ENCODE measurements around the gene KERA.

Gene KERA

DNA sequence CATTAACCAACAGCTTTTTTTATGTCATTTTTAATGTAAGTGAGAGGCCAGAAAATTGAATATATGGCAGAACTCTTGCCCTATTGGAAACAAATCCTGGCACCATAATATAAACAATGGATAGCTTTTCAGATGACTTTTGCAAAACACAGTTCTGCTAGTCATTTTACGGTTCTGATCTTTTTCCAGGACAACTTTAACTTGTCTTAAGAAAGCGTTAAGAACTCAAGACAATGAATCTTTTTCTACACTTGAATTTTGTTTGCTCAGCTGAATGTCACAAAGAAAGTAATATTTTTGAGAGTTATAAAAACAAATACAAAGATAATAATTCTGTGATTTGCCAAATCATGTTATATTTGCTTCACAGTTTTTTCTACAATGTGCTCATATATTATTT lies 13.2 kb downstream of the KERA start:
- Histone ChIP-seq H3K9me3 (ENCODE audit: control insufficient read depth, insufficient read depth, low read depth, low read length) (no peaks in the 10 kb centered on the region), H3K36me3 (ENCODE audit: control insufficient read depth in 2 of 2, insufficient read depth in 1 of 2, low read length in 2 of 2) (no peaks in the 10 kb centered on the region), H3K27ac (ENCODE audit: extremely low read depth, low read depth, low read length) (no peak overlapping the region), H3K4me1 (ENCODE audit: control insufficient read depth, insufficient read depth, low read length) (no peaks in the 10 kb centered on the region), H3K4me3 (ENCODE audit: low read depth, low read length) (no peak overlapping the region)
- ChIA-PET CTCF (no interaction called here), POLR2A (no interaction called here)
- TF ChIP-seq IKZF3 (tag by site-specific recombination; IDR thresholded peaks at IDR 0.05) (no peak), ZNF623 (tag by site-specific recombination; IDR thresholded peaks at IDR 0.05) (no peak), EGR2 (tag by site-specific recombination; IDR thresholded peaks at IDR 0.05; ENCODE audit: low read depth) (no peak), ZNF202 (tag by site-specific recombination; IDR thresholded peaks at IDR 0.05; ENCODE audit: borderline replicate concordance) (no peak), ZNF138 (tag by site-specific recombination; IDR thresholded peaks at IDR 0.05; ENCODE audit: borderline replicate concordance) (no peak), ZNF777 (tag by site-specific recombination; IDR thresholded peaks at IDR 0.05; ENCODE audit: borderline replicate concordance) (no peak), ZNF16 (tag by site-specific recombination; IDR thresholded peaks at IDR 0.05; ENCODE audit: low read depth) (no peak)

DNA sequence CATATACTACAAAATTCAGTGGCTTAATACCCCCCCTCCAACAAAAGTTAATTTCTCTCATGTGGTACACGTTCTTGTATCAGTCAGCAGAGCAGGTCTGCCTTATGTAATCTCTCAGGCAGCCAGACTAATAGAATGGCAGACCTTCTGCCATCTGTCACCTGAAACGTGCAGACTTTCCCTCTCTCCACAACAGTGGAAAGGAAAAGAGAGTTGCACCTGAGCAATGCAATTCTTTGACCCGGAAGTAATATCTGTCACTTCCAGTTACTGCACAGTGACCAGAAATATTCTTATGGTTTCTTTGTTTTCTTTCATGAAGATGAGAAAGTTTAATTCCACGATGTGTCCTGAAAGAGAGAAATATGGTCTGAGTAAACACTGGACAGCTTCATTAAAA lies 14.4 kb downstream of the KERA start:
- Histone ChIP-seq H3K4me1 (ENCODE audit: control insufficient read depth, insufficient read depth, low read length) (no peaks in the 10 kb centered on the region), H3K27ac (ENCODE audit: extremely low read depth, low read depth, low read length) (no peak overlapping the region), H3K36me3 (ENCODE audit: control insufficient read depth in 2 of 2, insufficient read depth in 1 of 2, low read length in 2 of 2) (no peaks in the 10 kb centered on the region), H3K9me3 (ENCODE audit: control insufficient read depth, insufficient read depth, low read depth, low read length) (no peaks in the 10 kb centered on the region), H3K4me3 (ENCODE audit: low read depth, low read length) (no peak overlapping the region)
- TF ChIP-seq ZNF202 (tag by site-specific recombination; IDR thresholded peaks at IDR 0.05; ENCODE audit: borderline replicate concordance), result no peak
- TF ChIP-seq, protein P1, sequence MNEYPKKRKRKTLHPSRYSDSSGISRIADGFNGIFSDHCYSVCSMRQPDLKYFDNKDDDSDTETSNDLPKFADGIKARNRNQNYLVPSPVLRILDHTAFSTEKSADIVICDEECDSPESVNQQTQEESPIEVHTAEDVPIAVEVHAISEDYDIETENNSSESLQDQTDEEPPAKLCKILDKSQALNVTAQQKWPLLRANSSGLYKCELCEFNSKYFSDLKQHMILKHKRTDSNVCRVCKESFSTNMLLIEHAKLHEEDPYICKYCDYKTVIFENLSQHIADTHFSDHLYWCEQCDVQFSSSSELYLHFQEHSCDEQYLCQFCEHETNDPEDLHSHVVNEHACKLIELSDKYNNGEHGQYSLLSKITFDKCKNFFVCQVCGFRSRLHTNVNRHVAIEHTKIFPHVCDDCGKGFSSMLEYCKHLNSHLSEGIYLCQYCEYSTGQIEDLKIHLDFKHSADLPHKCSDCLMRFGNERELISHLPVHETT (tag by site-specific recombination; IDR thresholded peaks at IDR 0.05), result no peak
- TF ChIP-seq ZNF433 (tag by site-specific recombination; IDR thresholded peaks at IDR 0.05; ENCODE audit: low read depth), result no peak
- TF ChIP-seq ZNF350 (tag by site-specific recombination; IDR thresholded peaks at IDR 0.05), result no peak
- TF ChIP-seq ZNF747 (tag by site-specific recombination; IDR thresholded peaks at IDR 0.05), result no peak
- CTCF ChIA-PET, result interaction anchor here (0.5 kb wide), 1 partner anchor 233 kb away, joined by 3 read pairs; no protein-coding TSS in a partner anchor
- POLR2A ChIA-PET, result no interaction called here

DNA sequence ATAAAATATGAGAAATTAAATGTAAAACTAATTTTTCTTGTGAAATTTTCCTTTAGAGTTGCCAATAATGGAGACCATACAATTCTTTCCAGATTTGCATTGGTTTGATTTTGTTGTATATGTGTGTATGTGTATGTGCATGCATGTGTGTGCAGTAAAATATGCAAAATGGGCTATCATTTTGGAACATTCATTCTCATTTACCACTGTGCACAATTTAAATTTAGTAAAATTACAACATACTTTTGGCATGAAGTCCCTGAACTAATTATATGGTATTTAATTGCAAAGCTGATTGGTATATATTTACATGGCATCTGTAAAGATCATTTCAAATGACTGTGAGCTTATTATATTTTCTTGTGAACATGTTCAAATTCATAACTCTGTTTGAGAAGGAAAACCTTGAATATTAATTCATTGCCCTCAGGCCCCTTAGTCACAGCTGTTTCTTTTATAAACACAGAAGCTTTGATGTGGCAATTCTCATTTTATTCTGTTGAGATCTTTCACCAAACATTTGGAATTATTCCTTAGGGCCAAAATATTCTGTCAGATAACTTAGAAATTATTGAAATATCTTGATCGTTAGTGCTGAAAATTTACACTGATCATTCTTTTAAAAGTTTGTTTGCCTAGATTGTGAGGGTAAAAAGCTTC lies 17.6 kb downstream of the KERA start:
- H3K9me3 ChIP-seq (ENCODE audit: control insufficient read depth, insufficient read depth, low read depth, low read length), result no peaks in the 10 kb centered on the region
- ChIA-PET CTCF (no interaction called here), POLR2A (no interaction called here)
- no peak overlapping the region for H3K4me3 ChIP-seq (ENCODE audit: low read depth, low read length)
- TF ChIP-seq ZNF19 (tag by site-specific recombination; IDR thresholded peaks at IDR 0.05; ENCODE audit: low read depth) (no peak), ZNF138 (tag by site-specific recombination; IDR thresholded peaks at IDR 0.05; ENCODE audit: borderline replicate concordance) (no peak), ZNF391 (tag by site-specific recombination; IDR thresholded peaks at IDR 0.05; ENCODE audit: borderline replicate concordance, low read depth) (no peak), ZNF335 (tag by site-specific recombination; conservative IDR thresholded peaks at IDR 0.05) (no peak), ZNF354C (tag by site-specific recombination; IDR thresholded peaks at IDR 0.05; ENCODE audit: borderline replicate concordance, low read depth) (no peak), ZFHX2 (tag by site-specific recombination; conservative IDR thresholded peaks at IDR 0.05) (no peak)
- TF ChIP-seq, protein P2, sequence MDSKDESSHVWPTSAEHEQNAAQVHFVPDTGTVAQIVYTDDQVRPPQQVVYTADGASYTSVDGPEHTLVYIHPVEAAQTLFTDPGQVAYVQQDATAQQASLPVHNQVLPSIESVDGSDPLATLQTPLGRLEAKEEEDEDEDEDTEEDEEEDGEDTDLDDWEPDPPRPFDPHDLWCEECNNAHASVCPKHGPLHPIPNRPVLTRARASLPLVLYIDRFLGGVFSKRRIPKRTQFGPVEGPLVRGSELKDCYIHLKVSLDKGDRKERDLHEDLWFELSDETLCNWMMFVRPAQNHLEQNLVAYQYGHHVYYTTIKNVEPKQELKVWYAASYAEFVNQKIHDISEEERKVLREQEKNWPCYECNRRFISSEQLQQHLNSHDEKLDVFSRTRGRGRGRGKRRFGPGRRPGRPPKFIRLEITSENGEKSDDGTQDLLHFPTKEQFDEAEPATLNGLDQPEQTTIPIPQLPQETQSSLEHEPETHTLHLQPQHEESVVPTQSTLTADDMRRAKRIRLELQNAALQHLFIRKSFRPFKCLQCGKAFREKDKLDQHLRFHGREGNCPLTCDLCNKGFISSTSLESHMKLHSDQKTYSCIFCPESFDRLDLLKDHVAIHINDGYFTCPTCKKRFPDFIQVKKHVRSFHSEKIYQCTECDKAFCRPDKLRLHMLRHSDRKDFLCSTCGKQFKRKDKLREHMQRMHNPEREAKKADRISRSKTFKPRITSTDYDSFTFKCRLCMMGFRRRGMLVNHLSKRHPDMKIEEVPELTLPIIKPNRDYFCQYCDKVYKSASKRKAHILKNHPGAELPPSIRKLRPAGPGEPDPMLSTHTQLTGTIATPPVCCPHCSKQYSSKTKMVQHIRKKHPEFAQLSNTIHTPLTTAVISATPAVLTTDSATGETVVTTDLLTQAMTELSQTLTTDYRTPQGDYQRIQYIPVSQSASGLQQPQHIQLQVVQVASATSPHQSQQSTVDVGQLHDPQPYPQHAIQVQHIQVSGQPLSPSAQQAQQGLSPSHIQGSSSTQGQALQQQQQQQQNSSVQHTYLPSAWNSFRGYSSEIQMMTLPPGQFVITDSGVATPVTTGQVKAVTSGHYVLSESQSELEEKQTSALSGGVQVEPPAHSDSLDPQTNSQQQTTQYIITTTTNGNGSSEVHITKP (tag by site-specific recombination; IDR thresholded peaks at IDR 0.05), result no peak
- TF ChIP-seq, protein P3, sequence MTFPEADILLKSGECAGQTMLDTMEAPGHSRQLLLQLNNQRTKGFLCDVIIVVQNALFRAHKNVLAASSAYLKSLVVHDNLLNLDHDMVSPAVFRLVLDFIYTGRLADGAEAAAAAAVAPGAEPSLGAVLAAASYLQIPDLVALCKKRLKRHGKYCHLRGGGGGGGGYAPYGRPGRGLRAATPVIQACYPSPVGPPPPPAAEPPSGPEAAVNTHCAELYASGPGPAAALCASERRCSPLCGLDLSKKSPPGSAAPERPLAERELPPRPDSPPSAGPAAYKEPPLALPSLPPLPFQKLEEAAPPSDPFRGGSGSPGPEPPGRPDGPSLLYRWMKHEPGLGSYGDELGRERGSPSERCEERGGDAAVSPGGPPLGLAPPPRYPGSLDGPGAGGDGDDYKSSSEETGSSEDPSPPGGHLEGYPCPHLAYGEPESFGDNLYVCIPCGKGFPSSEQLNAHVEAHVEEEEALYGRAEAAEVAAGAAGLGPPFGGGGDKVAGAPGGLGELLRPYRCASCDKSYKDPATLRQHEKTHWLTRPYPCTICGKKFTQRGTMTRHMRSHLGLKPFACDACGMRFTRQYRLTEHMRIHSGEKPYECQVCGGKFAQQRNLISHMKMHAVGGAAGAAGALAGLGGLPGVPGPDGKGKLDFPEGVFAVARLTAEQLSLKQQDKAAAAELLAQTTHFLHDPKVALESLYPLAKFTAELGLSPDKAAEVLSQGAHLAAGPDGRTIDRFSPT (tag by site-specific recombination; IDR thresholded peaks at IDR 0.05), result no peak
- TF ChIP-seq, protein P4, sequence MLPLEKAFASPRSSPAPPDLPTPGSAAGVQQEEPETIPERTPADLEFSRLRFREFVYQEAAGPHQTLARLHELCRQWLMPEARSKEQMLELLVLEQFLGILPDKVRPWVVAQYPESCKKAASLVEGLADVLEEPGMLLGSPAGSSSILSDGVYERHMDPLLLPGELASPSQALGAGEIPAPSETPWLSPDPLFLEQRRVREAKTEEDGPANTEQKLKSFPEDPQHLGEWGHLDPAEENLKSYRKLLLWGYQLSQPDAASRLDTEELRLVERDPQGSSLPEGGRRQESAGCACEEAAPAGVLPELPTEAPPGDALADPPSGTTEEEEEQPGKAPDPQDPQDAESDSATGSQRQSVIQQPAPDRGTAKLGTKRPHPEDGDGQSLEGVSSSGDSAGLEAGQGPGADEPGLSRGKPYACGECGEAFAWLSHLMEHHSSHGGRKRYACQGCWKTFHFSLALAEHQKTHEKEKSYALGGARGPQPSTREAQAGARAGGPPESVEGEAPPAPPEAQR (tag by site-specific recombination; IDR thresholded peaks at IDR 0.05), result no peak
- H3K27ac ChIP-seq (ENCODE audit: extremely low read depth, low read depth, low read length), result no peak overlapping the region
- H3K4me1 ChIP-seq (ENCODE audit: control insufficient read depth, insufficient read depth, low read length), result no peaks in the 10 kb centered on the region
- no peaks in the 10 kb centered on the region for H3K36me3 ChIP-seq (ENCODE audit: control insufficient read depth in 2 of 2, insufficient read depth in 1 of 2, low read length in 2 of 2)

Data from HEK293 (cell line).